ENCODE data around the gene MGA. TPM values are rescaled to one million over a fixed set of nuclear protein-coding genes. Genes with fewer than 3 reads are reported as not detected.

Gene MGA
- total and polyA plus RNA-seq, 2 of the 8 experiments (the other 6 are each of a cell fraction or from before 2014, with no cell fraction given), result 7.6 to 53.2 TPM

GRCh38 chr15:41648770-41649169, 11.4 kb upstream of the MGA start:
- H2AFZ ChIP-seq (ENCODE audit: low read length), result no peak overlapping the region
- no peak overlapping the region for H2BK20ac ChIP-seq (ENCODE audit: low read length)
- H3K4me2 ChIP-seq (ENCODE audit: insufficient read depth in 1 of 2, low read depth in 2 of 2, low read length in 2 of 2), result no peak overlapping the region
- H3K56ac ChIP-seq (replicated peaks; ENCODE audit: insufficient read length, low read depth, low read length), result no peak overlapping the region
- H3K4ac ChIP-seq (replicated peaks; ENCODE audit: insufficient read length, low read depth, low read length), result no peak overlapping the region
- no peaks in the 10 kb centered on the region; the same call in 1 of the 2 replicates for H3K79me1 ChIP-seq (ENCODE audit: low read depth, low read length)
- no peak overlapping the region for H3K18ac ChIP-seq (ENCODE audit: extremely low read depth, low read length)
- H3K9me3 ChIP-seq (ENCODE audit: insufficient read depth in 2 of 2, low read depth in 1 of 2, low read length in 1 of 2), result peaks cover 0 to 8% of the 10 kb centered on the region in 2 experiments; a peak in 2 of 4 replicates
- H3K9ac ChIP-seq (replicated peaks in 1 of 4; ENCODE audit: extremely low read depth in 1 of 4, low read depth in 3 of 4, low read length in 3 of 4), result no peak overlapping the region
- H4K20me1 ChIP-seq (replicated peaks in 1 of 2; ENCODE audit: control insufficient read depth in 1 of 2, insufficient read depth in 2 of 2, low read length in 2 of 2), result no peaks in the 10 kb centered on the region
- no peak overlapping the region for H2BK15ac ChIP-seq (ENCODE audit: low read length)
- FAIRE-seq (no peak), DNase-seq (ENCODE audit: low read depth in 1 of 2, low spot score in 2 of 2) (no peak)
- H3K4me1 ChIP-seq (replicated peaks in 1 of 4; ENCODE audit: control insufficient read depth in 3 of 4, insufficient read depth in 4 of 4, low read length in 3 of 4), result no peaks in the 10 kb centered on the region
- peaks cover 0 to 11% of the 10 kb centered on the region in 2 experiments; a peak in 1 of 4 replicates for H3K79me2 ChIP-seq (ENCODE audit: control insufficient read depth in 1 of 2, insufficient read depth in 2 of 2, low read length in 2 of 2)
- no peak overlapping the region for H2BK120ac ChIP-seq (replicated peaks; ENCODE audit: low read depth, low read length)
- H3K23ac ChIP-seq (ENCODE audit: insufficient read length), result no peak overlapping the region
- H2BK5ac ChIP-seq (ENCODE audit: low read depth, low read length), result no peak overlapping the region
- H3K23me2 ChIP-seq (ENCODE audit: low read depth, low read length), result no peaks in the 10 kb centered on the region
- ChIA-PET CTCF (ENCODE audit: partially characterized antibody) (interaction anchor here (1.0 kb wide), 1 partner anchor 40 kb away, joined by 3 read pairs; no protein-coding TSS in a partner anchor), POLR2A (ENCODE audit: partially characterized antibody) (interaction anchor here (1.1 kb wide), 1 partner anchor 11 kb away, joined by 3 read pairs; no protein-coding TSS in a partner anchor)
- H3K4me3 ChIP-seq (ENCODE audit: extremely low read depth in 1 of 4, insufficient read depth in 2 of 4, low read depth in 3 of 4, low read length in 4 of 4), result no peak overlapping the region
- H2BK12ac ChIP-seq (ENCODE audit: low read depth, low read length), result no peak overlapping the region
- no peak overlapping the region for H2AK5ac ChIP-seq (ENCODE audit: low read depth, low read length)
- H4K8ac ChIP-seq (ENCODE audit: extremely low read depth, insufficient read depth, low read length), result no peak overlapping the region
- H3K14ac ChIP-seq (ENCODE audit: insufficient read length), result no peak overlapping the region
- no peaks in the 10 kb centered on the region for H3K27me3 ChIP-seq (replicated peaks in 1 of 4; ENCODE audit: control insufficient read depth in 3 of 4, extremely low read depth in 1 of 4, insufficient read depth in 3 of 4, low read length in 3 of 4)
- WGBS, 2 experiments (ENCODE audit: extremely low coverage in 1 of 2, insufficient coverage in 1 of 2, insufficient read length in 1 of 2, insufficient replicate concordance in 2 of 2, low coverage in 1 of 2, low lambda C conversion rate in 2 of 2, missing lambda C conversion rate in 1 of 2), result 90% methylated on average over 1 of the region's 1 CpG; no CpG with 5 or more reads in 1 of the 2 experiments
- no peak overlapping the region for H3K27ac ChIP-seq (ENCODE audit: low read depth, low read length)
- H3K36me3 ChIP-seq (ENCODE audit: control insufficient read depth in 2 of 4, insufficient read depth in 4 of 4, low read length in 3 of 4), result no peaks in the 10 kb centered on the region
- no peak overlapping the region for H4K5ac ChIP-seq (ENCODE audit: insufficient read length, low read depth, low read length)
- no peak overlapping the region for H4K91ac ChIP-seq (replicated peaks; ENCODE audit: insufficient read length, low read length)
- no peak for TF ChIP-seq BRCA1 (IDR thresholded peaks at IDR 0.05; ENCODE audit: low read depth, low read length)

Measured in H1 (cell line).